ENCODE results near the gene ETFA. TPM values are rescaled to one million over a fixed set of nuclear protein-coding genes. Genes with fewer than 3 reads are reported as not detected.

The ETFA gene
- total and polyA plus RNA-seq, 9 of the 15 experiments (the other 6 are each of a cell fraction or from before 2014, with no cell fraction given): 130 to 543 (median 232) TPM

- TF ChIP-seq E2F6 (IDR thresholded peaks at IDR 0.05; ENCODE audit: borderline replicate concordance in 1 of 2, extremely low read depth in 1 of 2, insufficient read depth in 1 of 2, insufficient read length in 1 of 2, low read depth in 1 of 2, low read length in 1 of 2, poor library complexity in 1 of 2, severe bottlenecking in 1 of 2) (peak in 1 of 2 experiments; percentile 82), CBFB (CRISPR knock-in tag; IDR thresholded peaks at IDR 0.05) (no peak), NFIC (IDR thresholded peaks at IDR 0.05) (peak; percentile 38; the same call in 1 of the 2 replicates), VEZF1 (CRISPR knock-in tag; IDR thresholded peaks at IDR 0.05) (peak; percentile 76), HEY1 (CRISPR knock-in tag; IDR thresholded peaks at IDR 0.05; ENCODE audit: borderline replicate concordance) (no peak), MAX (CRISPR knock-in tag; IDR thresholded peaks at IDR 0.05) (peak; percentile 33; the same call in 1 of the 2 replicates)
Measured at GRCh38 chr15:76196269-76197231, 114.7 kb downstream of the ETFA start (continued).
